HG03442 (cell line): ENCODE data around the gene UCHL1.
"Not testable (repeated sequence)": the region's sequence is repeated elsewhere in the genome, so short reads cannot be mapped to it uniquely, and the experiment has no call there.

ENCODE experiments used
- ATAC-seq: cut with Tn5 transposase; IDR thresholded peaks from one replicate; pipeline ENCODE4 v1.9.1; 2021; ENCODE audit warnings: mild to moderate bottlenecking, moderate library complexity; ENCODE audit not compliant: unreplicated experiment

Gene UCHL1

GRCh38 chr4:41287852-41288251, 31.1 kb downstream of the UCHL1 start:
- ATAC-seq = no peak

- ATAC-seq = no peak
Observed at GRCh38 chr4:41288254-41288653, 31.5 kb downstream of the UCHL1 start.

GRCh38 chr4:41290479-41290878, 33.8 kb downstream of the UCHL1 start:
- no peak for ATAC-seq

- ATAC-seq = no peak
Observed at GRCh38 chr4:41294445-41295062, 37.8 kb downstream of the UCHL1 start.

GRCh38 chr4:41296995-41297394, 40.3 kb downstream of the UCHL1 start:
- ATAC-seq = no peak

- ATAC-seq = no peak
Observed at GRCh38 chr4:41297832-41298231, 41.1 kb downstream of the UCHL1 start.

GRCh38 chr4:41299486-41299885, 42.8 kb downstream of the UCHL1 start:
- ATAC-seq = no peak

GRCh38 chr4:41301137-41301536, 44.4 kb downstream of the UCHL1 start:
- ATAC-seq = no peak

GRCh38 chr4:41303372-41304118, 46.8 kb downstream of the UCHL1 start:
- ATAC-seq = no peak

GRCh38 chr4:41304221-41304620, 47.5 kb downstream of the UCHL1 start:
- no peak for ATAC-seq

- no peak for ATAC-seq
Observed at GRCh38 chr4:41305476-41305875, 48.7 kb downstream of the UCHL1 start.

- ATAC-seq = no peak
Observed at GRCh38 chr4:41307638-41308037, 50.9 kb downstream of the UCHL1 start.

GRCh38 chr4:41308398-41308797, 51.7 kb downstream of the UCHL1 start:
- no peak for ATAC-seq

- not testable (repeated sequence) for ATAC-seq
Observed at GRCh38 chr4:41315426-41315825, 58.7 kb downstream of the UCHL1 start.

GRCh38 chr4:41315862-41316261, 59.1 kb downstream of the UCHL1 start:
- no peak for ATAC-seq
